Measurements from ENCODE around the gene LCN12. TPM values are rescaled to one million over a fixed set of nuclear protein-coding genes. Genes with fewer than 3 reads are reported as not detected.

LCN12 gene
- total RNA-seq, 1 donor from 2014 or later, result not detected

GRCh38 chr9:136983167-136983566, 31.1 kb downstream of the LCN12 start:
- Mint-ChIP-seq H3K27ac (no peak overlapping the region), H3K4me3 (no peak overlapping the region), H3K9me3 (no peaks in the 10 kb centered on the region), H3K36me3 (no peaks in the 10 kb centered on the region), H3K4me1 (peaks cover 12% of the 10 kb centered on the region), H3K27me3 (ENCODE audit: insufficient read depth, low read depth) (peaks cover 5% of the 10 kb centered on the region)
- no peak overlapping the region for H2AFZ ChIP-seq (replicated peaks)
- no peak overlapping the region for H3K27ac ChIP-seq
- H3K4me1 ChIP-seq, result peaks cover 9% of the 10 kb centered on the region
- no peak for DNase-seq (ENCODE audit: low spot score)
- no peaks in the 10 kb centered on the region for H4K20me1 ChIP-seq (ENCODE audit: low read depth)
- no peaks in the 10 kb centered on the region for H3K36me3 ChIP-seq
- no peak overlapping the region for H3K9ac ChIP-seq
- H3F3A ChIP-seq (ENCODE audit: low read depth), result peaks cover 11% of the 10 kb centered on the region
- H3K9me3 ChIP-seq (ENCODE audit: low read depth), result no peaks in the 10 kb centered on the region
- no peak for TF ChIP-seq EZH2phosphoT487 (IDR thresholded peaks at IDR 0.05)
- no peak for TF ChIP-seq EZH2 (IDR thresholded peaks at IDR 0.05)
- TF ChIP-seq CTCF (IDR thresholded peaks at IDR 0.05), result no peak
- H3K4me3 ChIP-seq, result no peak overlapping the region
- H3K4me2 ChIP-seq, result no peak overlapping the region
- no peaks in the 10 kb centered on the region for H3K79me2 ChIP-seq (ENCODE audit: low read depth)
- H3K27me3 ChIP-seq, result peaks cover 30% of the 10 kb centered on the region

- Histone ChIP-seq H3K9me3 (ENCODE audit: low read depth) (no peaks in the 10 kb centered on the region), H3K79me2 (ENCODE audit: low read depth) (no peaks in the 10 kb centered on the region), H3K4me2 (no peak overlapping the region), H3K4me1 (peaks cover 9% of the 10 kb centered on the region), H4K20me1 (ENCODE audit: low read depth) (no peaks in the 10 kb centered on the region), H3F3A (ENCODE audit: low read depth) (peaks cover 10% of the 10 kb centered on the region), H3K36me3 (no peaks in the 10 kb centered on the region), H3K4me3 (no peak overlapping the region), H3K9ac (no peak overlapping the region), H3K27me3 (peaks cover 29% of the 10 kb centered on the region), H2AFZ (replicated peaks) (no peak overlapping the region), H3K27ac (no peak overlapping the region)
- H3K27ac Mint-ChIP-seq, result peak overlapping the region; percentile 8
- no peak for DNase-seq (ENCODE audit: low spot score)
- H3K4me3 Mint-ChIP-seq, result peak overlapping the region; percentile 1
- TF ChIP-seq CTCF (IDR thresholded peaks at IDR 0.05) (no peak), EZH2phosphoT487 (IDR thresholded peaks at IDR 0.05) (no peak), EZH2 (IDR thresholded peaks at IDR 0.05) (no peak)
- H3K27me3 Mint-ChIP-seq (ENCODE audit: insufficient read depth, low read depth), result peaks cover 5% of the 10 kb centered on the region
- H3K36me3 Mint-ChIP-seq, result no peaks in the 10 kb centered on the region
- H3K9me3 Mint-ChIP-seq, result no peaks in the 10 kb centered on the region
- H3K4me1 Mint-ChIP-seq, result peaks cover 12% of the 10 kb centered on the region
Observed at GRCh38 chr9:136983656-136984314, 31.7 kb downstream of the LCN12 start.

- no peak for TF ChIP-seq EZH2 (IDR thresholded peaks at IDR 0.05)
- TF ChIP-seq CTCF (IDR thresholded peaks at IDR 0.05), result no peak
- TF ChIP-seq EZH2phosphoT487 (IDR thresholded peaks at IDR 0.05), result no peak
- Mint-ChIP-seq H3K9me3 (no peaks in the 10 kb centered on the region), H3K27me3 (ENCODE audit: insufficient read depth, low read depth) (peaks cover 4% of the 10 kb centered on the region), H3K4me3 (no peak overlapping the region), H3K4me1 (peaks cover 12% of the 10 kb centered on the region), H3K36me3 (no peaks in the 10 kb centered on the region), H3K27ac (no peak overlapping the region)
- no peak overlapping the region for H3K9ac ChIP-seq
- H3K4me1 ChIP-seq, result peaks cover 9% of the 10 kb centered on the region
- peak overlapping the region; percentile 67 for H3K4me2 ChIP-seq
- peaks cover 4% of the 10 kb centered on the region for H3F3A ChIP-seq (ENCODE audit: low read depth)
- H3K36me3 ChIP-seq, result no peaks in the 10 kb centered on the region
- H3K4me3 ChIP-seq, result no peak overlapping the region
- H2AFZ ChIP-seq (replicated peaks), result no peak overlapping the region
- DNase-seq (ENCODE audit: low spot score), result no peak
- no peak overlapping the region for H3K27ac ChIP-seq
- H3K9me3 ChIP-seq (ENCODE audit: low read depth), result no peaks in the 10 kb centered on the region
- H3K27me3 ChIP-seq, result peaks cover 29% of the 10 kb centered on the region
- no peaks in the 10 kb centered on the region for H3K79me2 ChIP-seq (ENCODE audit: low read depth)
- H4K20me1 ChIP-seq (ENCODE audit: low read depth), result no peaks in the 10 kb centered on the region
Observed at GRCh38 chr9:136984464-136985026, 32.5 kb downstream of the LCN12 start.

All from neural progenitor cell (in vitro differentiated cells).